ENCODE measurements around the gene IGFBP3. TPM values are rescaled to one million over a fixed set of nuclear protein-coding genes. Genes with fewer than 3 reads are reported as not detected.

The IGFBP3 gene
- total RNA-seq, 2 donors from 2014 or later: 30.9 to 38.0 TPM

Other genes with a start within 250 kb of the IGFBP3 start
- gene CCDC201, start 48.2 kb downstream of the IGFBP3 start, total RNA-seq: not detected
- not detected for gene IGFBP1, start 32.8 kb downstream of the IGFBP3 start, total RNA-seq